T-helper 1 cell treated with Interleukin-12 subunit alpha and Interleukin-12 subunit beta and Interleukin-4 antibody, amounts not matched to agents 30 ng/mL and 1 ng/mL, for 36 hours (primary cell): Measurements from ENCODE around the gene KITLG. TPM values are rescaled to one million over a fixed set of nuclear protein-coding genes. Genes with fewer than 3 reads are reported as not detected.
"Not testable (repeated sequence)": the region's sequence is repeated elsewhere in the genome, so short reads cannot be mapped to it uniquely, and the experiment has no call there.

Experiments used
- intact Hi-C: fragments of 100-400 bp; cut with micrococcal nuclease; formaldehyde crosslinking; loops from one replicate; pipeline ENCODE4 v1.15.1; 2024
- total RNA-seq: library from RNA; stranded (reverse); gene quantifications from 2 replicates; pipeline ENCODE4 v1.2.3, GENCODE V29; 2022

The KITLG gene
- total RNA-seq, result not detected in 2 replicates

GRCh38 chr12:88580051-88580871 lies at the start of gene KITLG:
Gene KITLG (minus strand): TSS chr12:88580471. CDS start chr12:88580278, 193 bp downstream.
- intact Hi-C loops, result no loop called here

- intact Hi-C loops, result no loop called here
Measured at GRCh38 chr12:88628856-88629509, 48.7 kb upstream of the KITLG start.

GRCh38 chr12:88628035-88628434 lies 47.8 kb upstream of the KITLG start:
- intact Hi-C loops, result not testable (repeated sequence)

- intact Hi-C loops, result no loop called here
Measured at GRCh38 chr12:88627501-88627900, 47.2 kb upstream of the KITLG start.

- intact Hi-C loops, result no loop called here
Measured at GRCh38 chr12:88625356-88625755, 45.1 kb upstream of the KITLG start.

GRCh38 chr12:88624911-88625310 lies 44.6 kb upstream of the KITLG start:
- intact Hi-C loops, result no loop called here

- intact Hi-C loops, result no loop called here
Measured at GRCh38 chr12:88623777-88624548, 43.7 kb upstream of the KITLG start.

- intact Hi-C loops, result no loop called here
Measured at GRCh38 chr12:88617352-88617751, 37.1 kb upstream of the KITLG start.

- intact Hi-C loops, result no loop called here
Measured at GRCh38 chr12:88615490-88615889, 35.2 kb upstream of the KITLG start.

- intact Hi-C loops, result no loop called here
Measured at GRCh38 chr12:88604646-88605045, 24.4 kb upstream of the KITLG start.

GRCh38 chr12:88600272-88600671 lies 20.0 kb upstream of the KITLG start:
- intact Hi-C loops, result no loop called here

GRCh38 chr12:88597365-88597764 lies 17.1 kb upstream of the KITLG start:
- intact Hi-C loops, result no loop called here

- intact Hi-C loops, result no loop called here
Measured at GRCh38 chr12:88595697-88596096, 15.4 kb upstream of the KITLG start.

GRCh38 chr12:88594780-88595179 lies 14.5 kb upstream of the KITLG start:
- intact Hi-C loops, result no loop called here

GRCh38 chr12:88591343-88591742 lies 11.1 kb upstream of the KITLG start:
- intact Hi-C loops, result no loop called here

GRCh38 chr12:88590851-88591250 lies 10.6 kb upstream of the KITLG start:
- intact Hi-C loops, result no loop called here

- intact Hi-C loops, result no loop called here
Measured at GRCh38 chr12:88585077-88585476, 4.8 kb upstream of the KITLG start.

- intact Hi-C loops, result no loop called here
Measured at GRCh38 chr12:88579601-88580050, 645 bp downstream of the KITLG start.

- intact Hi-C loops, result no loop called here
Measured at GRCh38 chr12:88579161-88579517, 1.1 kb downstream of the KITLG start.

GRCh38 chr12:88578276-88579160 lies 1.8 kb downstream of the KITLG start:
- intact Hi-C loops, result no loop called here

GRCh38 chr12:88577537-88577936 lies 2.7 kb downstream of the KITLG start:
- intact Hi-C loops, result no loop called here
